Choroid plexus epithelial cell (primary cell): ENCODE data around the gene LGALS7.
A peak's percentile ranks its signal among the peaks of the same experiment; 100 is the strongest.
"Not testable (repeated sequence)": the region's sequence is repeated elsewhere in the genome, so short reads cannot be mapped to it uniquely, and the experiment has no call there.

Source experiments
- DNase-seq: peaks from one replicate; pipeline ENCODE4 v3.0.0-alpha.2; 2010; ENCODE audit warnings: low read depth
- H3K4me3 ChIP-seq: 2 replicates; pipeline ENCODE4 v1.5.1; 2011; ENCODE audit warnings: low read depth, mild to moderate bottlenecking, control low read depth, low read length, moderate library complexity
- CTCF ChIP-seq: conservative IDR thresholded peaks from 2 replicates; pipeline ENCODE4 v1.5.1; 2011; ENCODE audit warnings: low read depth, mild to moderate bottlenecking, control low read depth, inconsistent platforms, low read length, moderate library complexity

Gene LGALS7

GRCh38 chr19:38774181-38774950, 1.0 kb upstream of the LGALS7 start:
- no peak overlapping the region for H3K4me3 ChIP-seq
- no peak for TF ChIP-seq CTCF
- no peak for DNase-seq

GRCh38 chr19:38771569-38771968, 1.7 kb downstream of the LGALS7 start:
- H3K4me3 ChIP-seq, DNase-seq: not testable (repeated sequence)

- not testable (repeated sequence) for DNase-seq
- peak overlapping the region; percentile 26 for H3K4me3 ChIP-seq
Observed at GRCh38 chr19:38770949-38771275, 2.4 kb downstream of the LGALS7 start.

GRCh38 chr19:38770228-38770948, 2.9 kb downstream of the LGALS7 start:
- not testable (repeated sequence) for DNase-seq

GRCh38 chr19:38769635-38770211, 3.6 kb downstream of the LGALS7 start:
- TF ChIP-seq CTCF: peak; percentile 78
- H3K4me3 ChIP-seq: peak overlapping the region; percentile 44
- DNase-seq: peak; percentile 89

More at GRCh38 chr19:38770228-38770948, 2.9 kb downstream of the LGALS7 start:
- peak overlapping the region; percentile 44 for H3K4me3 ChIP-seq

- no peak overlapping the region for H3K4me3 ChIP-seq
- no peak for DNase-seq
- TF ChIP-seq CTCF: no peak
Observed at GRCh38 chr19:38766276-38767047, 6.9 kb downstream of the LGALS7 start.

GRCh38 chr19:38765214-38765613, 8.1 kb downstream of the LGALS7 start:
- no peak overlapping the region for H3K4me3 ChIP-seq
- TF ChIP-seq CTCF: no peak
- no peak for DNase-seq

- TF ChIP-seq CTCF: no peak
- no peak overlapping the region for H3K4me3 ChIP-seq
- no peak for DNase-seq
Observed at GRCh38 chr19:38763795-38764220, 9.5 kb downstream of the LGALS7 start.

- not testable (repeated sequence) for H3K4me3 ChIP-seq, DNase-seq
Observed at GRCh38 chr19:38761884-38762389, 11.4 kb downstream of the LGALS7 start.

GRCh38 chr19:38760805-38761517, 12.4 kb downstream of the LGALS7 start:
- H3K4me3 ChIP-seq, DNase-seq: not testable (repeated sequence)
